Stimulated activated CD4-positive, alpha-beta T cell treated with anti-CD3 and anti-CD28 coated beads, Interleukin-15, amount 100 ng/mL, for 24 hours (primary cell): ENCODE measurements around the gene NAXD.
"Not testable (repeated sequence)": the region's sequence is repeated elsewhere in the genome, so short reads cannot be mapped to it uniquely, and the experiment has no call there.

ENCODE experiments used
- DNase-seq: peaks from one replicate; pipeline ENCODE4 v3.0.0-alpha.2; 2020

Gene NAXD

DNA sequence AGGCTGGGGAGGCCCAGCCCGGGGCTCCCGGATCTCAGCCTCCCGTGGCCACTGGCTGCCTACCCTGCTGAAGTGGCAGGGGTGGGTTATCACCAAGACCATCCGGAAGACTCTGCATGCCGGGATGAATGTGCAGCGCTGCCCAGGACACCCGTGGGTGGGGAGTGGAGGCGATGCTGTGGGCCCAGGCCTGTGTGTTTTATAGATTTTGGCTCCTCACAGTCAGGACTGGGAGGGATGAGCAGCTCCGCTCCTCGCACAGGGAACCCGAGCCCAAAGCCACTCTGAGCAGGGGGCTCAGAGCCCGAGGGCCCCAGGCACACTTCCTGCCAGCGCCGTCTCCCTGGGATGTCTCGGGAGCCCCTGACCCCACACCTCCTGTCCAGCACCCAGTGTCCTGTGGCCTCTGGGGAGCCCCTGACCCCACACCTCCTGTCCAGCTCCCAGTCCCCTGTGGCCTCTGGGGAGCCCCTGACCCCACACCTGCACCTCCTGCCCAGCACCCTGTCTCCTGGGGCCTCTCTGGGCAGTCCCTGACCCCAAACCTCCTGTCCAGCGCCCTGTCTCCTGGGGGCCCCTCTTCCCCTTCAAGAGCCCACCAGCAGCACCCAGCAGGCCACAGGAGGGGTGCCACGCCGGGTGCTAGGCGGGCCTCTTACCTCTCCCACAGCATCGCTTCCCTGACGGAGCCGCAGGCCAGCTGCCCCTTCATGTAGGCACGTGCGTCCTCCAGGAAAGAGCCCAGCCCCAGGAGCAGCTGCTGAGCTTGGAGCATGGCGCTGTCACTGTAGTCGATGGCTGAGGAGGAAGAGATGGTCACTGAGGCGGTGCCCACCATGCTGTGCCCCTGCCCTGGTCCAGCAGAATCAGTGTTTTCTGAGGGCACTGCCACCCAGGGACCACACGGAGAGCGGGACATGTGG, 31.4 kb downstream of the NAXD start:
- no peak for DNase-seq

DNA sequence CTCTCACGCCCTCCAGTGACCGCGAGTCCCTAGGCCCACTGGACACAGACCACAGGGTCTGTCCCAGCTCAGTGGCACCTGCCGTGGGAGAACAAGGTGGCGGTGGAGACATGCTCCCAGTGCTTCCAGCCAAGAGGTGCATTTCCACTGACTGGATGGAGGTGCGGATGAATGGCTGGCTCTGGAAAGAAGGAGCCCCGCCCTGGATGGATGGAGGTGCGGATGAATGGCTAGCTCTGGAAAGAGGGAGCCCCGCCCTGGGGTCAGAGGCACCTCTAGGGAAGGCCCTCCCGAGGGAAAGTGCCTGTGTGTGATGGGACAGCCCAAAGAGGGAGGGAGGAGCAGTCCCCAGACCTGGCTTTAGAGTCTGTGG, 32.0 kb downstream of the NAXD start:
- no peak for DNase-seq

DNA sequence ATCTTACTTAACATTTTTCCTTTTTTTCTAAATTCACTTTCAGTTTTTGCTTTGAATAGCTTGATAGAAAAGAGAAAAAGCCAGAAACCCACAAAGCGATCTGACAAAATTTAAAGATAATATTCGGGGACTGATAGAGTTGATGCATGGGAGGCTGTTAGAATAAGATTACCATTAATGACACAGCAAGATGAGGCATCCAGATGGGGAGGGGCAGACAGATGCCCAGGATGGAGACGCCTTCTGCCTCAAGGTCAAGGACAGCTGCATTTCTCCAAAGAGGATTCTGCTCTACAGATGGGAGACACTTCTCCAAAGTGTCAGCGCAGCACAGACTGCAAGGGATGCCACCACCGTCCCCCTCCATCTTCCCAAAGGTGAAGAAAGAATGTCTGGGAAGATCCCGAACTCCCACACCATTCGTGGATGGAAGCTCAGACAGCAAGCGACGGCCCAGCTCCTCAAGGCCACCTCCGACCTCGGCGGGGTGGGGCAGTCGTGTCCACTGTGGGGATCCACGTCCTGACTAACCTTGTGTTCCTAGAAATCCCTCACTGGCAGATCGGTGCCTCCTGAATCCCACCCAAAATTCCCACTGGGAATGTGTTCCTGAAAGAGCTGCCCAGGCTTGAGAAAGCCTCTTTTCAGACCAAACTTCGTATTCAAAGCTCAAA, 32.9 kb downstream of the NAXD start:
- no peak for DNase-seq

DNA sequence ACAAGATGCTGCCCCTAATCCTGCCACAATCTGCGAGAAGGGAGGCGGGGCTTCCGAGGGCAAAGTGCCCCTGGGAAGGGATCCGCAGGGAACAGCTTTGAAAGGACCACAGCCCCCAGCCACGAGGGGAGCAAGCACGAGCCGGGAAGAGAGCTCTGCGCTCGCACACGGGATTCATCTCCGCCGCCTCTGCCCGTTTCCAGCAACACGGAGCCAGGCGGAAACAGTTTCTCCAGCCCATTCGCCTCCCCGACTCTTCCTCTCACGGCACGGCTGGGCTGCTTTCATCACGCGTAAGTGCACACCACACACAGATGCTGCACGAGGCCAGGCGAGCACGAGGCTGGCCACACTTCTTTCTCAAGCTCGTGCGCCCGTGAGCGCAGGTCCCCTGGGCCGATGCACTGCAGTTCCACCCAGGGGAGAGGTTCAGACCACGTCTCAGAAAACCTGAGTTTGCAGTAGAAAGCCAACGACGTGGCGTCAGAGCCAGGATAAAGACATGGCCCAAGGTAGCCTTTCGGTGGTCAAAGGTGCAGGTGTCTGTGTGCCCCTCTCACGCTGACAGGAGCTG, 33.6 kb downstream of the NAXD start:
- DNase-seq: no peak

DNA sequence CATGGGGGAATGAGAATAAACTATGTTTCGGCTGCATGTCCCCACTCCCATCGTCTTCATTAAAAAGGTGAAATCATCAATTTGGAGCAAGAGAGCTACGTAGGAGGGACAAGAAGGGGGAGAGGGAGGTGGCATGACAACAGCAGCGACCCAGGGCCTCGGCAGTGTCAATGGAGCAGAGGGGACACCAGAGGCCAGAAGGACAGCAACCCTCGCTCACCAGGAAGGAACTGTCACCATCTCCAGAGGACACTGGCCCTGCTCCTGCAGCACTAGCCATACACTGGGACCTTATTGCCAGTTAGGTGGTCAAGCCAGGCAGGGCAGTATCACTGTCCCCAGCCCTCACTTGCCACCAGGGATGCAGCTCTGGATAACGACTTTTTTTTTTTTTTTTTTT, 34.2 kb downstream of the NAXD start:
- no peak for DNase-seq

DNA sequence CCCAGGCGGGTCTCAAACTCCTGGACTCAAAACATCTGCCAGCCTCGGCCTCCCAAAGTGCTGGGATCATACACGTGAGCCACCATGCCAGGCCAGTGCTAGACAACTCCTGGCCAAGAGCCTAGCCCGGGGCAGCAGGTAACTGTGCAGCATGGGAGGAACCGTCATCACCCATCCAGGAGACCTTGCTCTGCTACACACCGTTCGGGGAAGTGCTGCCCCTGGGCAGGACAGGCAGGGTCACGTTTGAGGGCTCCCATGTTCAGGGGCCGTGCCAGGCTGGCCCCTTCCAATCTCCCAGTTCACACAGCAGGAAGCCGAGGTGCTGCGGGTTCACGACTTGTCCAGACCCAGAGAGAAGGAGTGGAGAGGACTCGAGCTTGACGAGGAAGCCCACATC, 35.1 kb downstream of the NAXD start:
- no peak for DNase-seq

DNA sequence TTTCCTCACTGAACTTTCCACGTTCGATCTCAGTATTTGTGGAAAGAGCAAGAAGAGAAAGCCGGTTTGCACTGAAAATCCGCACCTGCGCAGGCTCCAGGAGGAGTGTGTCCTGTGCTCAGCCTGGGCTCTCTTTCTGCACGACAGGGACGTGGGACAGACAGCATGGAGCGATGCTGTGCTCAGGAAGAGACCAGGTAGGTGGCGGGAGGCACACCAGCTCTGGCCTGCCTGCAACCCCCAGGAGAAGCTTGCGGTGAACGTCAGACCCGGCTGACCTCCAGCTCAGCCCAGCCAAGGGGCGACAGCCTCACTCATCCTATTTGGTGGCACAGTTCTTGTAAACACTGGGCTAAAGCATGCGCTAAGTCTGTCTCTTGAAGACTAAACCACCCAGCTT, 35.9 kb downstream of the NAXD start:
- no peak for DNase-seq

DNA sequence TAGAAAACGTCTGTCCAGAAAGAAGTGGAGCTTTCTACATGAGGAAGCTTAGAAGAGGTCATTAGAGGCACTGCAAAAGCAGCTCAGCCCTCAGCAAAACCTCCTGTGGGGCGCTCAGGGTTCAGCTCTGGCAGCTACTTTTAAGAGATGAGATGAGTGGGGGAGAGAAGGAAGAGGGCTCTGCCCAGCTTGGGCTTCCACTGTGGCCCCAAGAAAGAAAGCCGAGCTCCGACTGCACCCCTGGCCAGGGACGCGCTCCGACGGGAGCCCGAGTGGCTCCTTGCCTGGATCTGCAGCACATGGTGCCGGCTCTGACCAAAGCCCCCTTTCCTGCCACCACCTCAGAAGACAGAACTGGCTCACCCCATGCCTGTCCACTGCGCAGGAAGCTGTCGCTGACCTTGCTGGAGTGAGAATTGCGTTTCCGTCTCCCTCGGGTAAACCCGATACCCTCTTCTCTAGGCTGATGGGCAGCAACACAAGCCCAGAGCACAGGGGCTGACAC, 36.4 kb downstream of the NAXD start:
- DNase-seq: no peak

DNA sequence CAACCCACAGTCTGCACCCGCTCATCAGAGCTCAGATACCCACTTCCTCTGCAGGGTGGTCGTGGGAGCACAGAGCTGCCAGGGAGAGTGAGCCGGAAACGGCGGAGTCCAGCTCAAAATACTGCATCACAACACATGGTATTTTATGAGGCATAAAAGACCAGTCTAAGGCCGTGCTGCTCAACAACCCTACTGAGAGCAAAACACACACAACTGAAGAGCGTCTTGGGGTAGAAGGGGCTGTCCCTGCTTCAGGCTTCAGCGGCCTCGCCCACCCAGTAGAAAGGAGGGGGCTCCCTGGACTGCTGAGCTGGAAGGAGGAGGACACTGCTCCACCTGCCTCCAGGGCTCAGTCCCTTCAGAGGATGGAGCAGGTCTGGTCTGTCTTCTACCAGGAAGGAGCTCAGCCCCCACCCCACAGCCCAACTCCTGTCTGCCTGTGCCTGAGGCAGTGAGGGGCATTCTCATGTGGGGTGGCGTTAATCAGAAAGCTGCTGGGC, 36.9 kb downstream of the NAXD start:
- no peak for DNase-seq

DNA sequence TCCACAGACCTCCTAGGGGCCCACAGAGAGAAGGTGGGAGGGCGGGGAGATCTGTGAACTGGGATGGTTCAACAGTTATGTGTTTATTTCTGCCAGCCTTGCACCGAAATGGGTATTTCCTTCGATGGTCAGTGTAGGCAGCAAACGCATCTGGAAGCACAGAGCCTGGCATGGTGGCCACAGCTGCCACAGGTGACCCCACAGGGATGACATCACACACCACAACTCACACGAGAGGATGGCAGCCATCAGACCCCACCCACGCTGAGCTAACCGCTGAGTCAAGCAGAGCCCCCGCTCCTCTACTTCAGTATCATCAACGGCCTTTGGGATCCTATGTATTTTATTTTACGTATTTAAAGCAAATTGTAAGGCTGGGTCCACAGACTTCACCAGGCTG, 37.4 kb downstream of the NAXD start:
- no peak for DNase-seq

DNA sequence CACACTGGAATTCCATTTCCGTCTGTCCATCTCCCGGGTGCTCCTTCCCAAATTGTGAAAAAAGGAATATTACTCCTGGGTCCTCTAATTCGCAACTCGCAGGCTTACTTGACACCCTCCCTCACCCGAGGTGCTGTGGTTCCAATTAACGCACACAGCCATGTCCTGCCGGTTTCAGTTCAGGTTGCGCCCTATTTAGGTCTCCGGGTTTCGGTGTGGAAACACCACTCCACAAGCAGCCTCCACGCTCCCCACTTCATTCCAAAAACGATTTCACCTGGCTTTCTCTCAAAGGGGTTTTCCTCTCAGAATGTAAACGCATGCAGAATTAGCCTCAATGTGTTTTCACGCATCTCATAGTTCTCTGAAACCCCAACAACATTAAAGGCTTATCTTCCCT, 37.9 kb downstream of the NAXD start:
- no peak for DNase-seq

DNA sequence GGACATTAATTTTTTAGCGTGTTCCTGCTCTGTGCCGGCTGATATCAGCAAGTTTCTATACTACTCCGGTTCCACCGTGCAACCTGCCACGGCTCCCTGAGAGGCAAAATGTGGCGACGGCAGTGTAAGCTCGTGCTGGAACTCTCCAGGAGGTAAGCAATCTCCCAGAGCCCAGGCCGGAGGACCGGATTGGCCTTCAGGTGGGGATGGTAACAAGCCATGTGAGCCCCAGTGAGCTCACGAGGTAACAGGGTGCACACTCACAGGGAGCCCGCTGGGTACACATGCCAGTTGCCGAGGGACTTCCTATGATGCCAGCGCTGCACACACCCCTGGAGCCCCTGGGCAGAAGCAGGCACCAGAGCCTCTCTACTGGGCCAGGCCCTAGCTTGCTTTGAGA, 38.5 kb downstream of the NAXD start:
- no peak for DNase-seq

DNA sequence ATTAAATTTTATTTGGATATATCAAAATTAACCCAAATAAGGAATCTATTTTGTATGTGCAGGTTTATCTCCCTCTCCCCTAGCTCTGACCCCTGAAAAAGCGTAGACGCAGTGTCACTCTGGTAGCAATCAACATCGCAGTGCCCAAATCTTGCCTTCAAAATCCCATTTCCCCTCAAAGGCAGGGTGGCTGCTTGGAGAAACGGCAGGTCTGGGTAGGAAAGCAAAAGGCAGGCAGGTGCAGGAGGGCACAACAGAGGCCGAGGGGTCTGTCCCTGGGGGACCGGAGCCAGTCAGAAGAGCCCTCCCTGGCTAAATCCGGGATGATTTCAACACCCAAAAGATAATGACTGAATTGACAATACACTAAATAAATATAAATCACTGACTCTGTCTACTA, 41.9 kb downstream of the NAXD start:
- no peak for DNase-seq

DNA sequence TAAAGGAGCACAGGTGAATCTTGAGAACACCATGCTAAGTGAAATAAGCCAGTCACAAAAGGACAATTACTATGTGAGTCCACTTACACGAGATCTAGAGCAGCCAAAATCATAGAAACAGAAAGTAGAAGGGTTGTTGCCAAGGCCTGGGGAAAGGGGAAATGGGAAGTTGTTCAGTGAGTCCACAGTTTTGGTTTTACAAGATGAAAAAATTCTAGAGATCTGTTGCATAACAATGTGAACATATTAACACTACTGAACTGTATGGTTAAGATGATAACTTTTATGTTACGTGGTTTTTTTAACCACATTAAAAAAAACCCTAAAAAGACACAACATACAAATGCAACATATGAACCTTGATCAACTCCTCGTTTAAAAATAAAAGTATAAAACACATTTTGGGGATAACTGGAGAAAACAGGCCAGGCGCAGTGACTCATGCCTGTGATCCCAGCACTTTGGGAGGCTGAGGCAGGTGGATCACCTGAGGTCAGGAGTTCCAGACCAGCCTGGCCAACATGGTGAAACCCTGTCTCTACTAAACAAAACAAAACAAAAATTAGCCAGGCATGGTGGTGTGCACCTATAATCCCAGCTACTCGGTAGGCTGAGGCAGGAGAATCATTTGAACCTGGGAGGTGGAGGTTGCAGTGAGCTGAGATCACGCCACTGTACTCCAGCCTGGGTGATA, 43.0 kb downstream of the NAXD start:
- DNase-seq: not testable (repeated sequence)

DNA sequence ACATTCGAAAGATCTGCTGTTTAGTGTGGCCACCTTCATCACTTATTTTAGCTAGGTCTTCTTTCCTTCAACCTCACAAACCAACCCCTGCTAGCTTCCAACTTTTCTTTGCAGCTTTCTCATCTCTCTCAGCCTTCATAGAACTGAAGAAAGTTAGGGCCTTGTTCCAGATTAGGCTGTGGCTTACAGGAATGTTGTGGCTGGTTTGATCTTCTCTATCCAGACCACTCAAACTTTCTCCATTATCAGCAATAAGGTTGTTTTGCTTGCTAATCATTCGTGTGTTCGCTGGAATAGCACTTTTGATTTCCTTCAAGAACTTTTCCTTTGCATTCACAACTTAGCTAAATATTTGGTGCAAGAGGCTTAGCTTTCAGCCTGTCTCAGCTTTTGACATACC, 45.9 kb downstream of the NAXD start:
- no peak for DNase-seq

DNA sequence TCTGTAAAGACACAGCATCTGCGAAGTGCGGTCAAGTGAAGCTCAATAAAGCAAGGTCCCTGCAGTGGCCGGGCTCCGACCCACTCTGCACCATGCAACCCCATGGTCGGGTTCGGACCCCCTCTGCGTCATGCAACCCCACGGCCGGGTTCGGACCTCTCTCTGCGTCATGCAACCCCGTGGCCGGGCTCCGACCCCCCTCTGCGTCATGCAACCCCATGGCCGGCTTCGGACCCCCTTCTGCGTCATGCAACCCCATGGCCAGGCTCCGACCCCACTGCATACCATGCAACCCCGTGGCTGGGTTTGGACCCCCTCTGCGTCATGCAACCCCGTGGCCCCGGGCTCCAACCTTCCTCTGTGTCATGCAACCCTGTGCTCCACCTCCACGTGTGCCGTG, 46.7 kb downstream of the NAXD start:
- DNase-seq: no peak

DNA sequence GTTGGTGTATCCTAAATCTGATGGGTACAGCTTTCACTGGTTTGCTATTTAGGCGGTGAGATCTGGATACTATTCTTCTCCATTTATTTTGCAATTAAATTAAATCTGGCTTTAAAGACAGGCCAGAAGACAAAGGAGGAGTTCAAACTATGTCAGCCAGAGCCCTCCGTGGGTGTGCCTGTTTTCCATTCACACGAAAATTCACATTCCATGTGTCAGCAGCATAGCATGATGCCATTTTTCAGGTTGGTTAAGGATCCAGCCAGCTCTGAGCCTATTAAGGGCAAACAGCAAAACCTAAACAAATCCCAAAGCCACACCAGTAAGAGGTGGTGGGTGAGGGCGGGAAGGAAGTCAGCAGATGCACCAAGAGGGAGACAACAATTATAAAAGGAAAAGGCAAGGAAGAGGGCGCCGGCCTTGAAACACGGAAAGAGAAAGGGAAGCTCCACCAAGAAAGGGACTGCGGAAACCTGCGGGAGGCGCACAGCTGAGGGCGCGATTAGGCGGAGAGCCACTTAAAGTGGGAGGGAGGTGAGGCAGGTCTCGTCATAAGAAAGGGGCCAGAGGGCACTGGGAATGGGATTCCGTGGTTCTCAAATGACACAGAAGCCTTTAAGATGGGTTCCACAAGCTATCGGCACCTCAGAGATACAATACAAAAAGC, 47.6 kb downstream of the NAXD start:
- DNase-seq: no peak

DNA sequence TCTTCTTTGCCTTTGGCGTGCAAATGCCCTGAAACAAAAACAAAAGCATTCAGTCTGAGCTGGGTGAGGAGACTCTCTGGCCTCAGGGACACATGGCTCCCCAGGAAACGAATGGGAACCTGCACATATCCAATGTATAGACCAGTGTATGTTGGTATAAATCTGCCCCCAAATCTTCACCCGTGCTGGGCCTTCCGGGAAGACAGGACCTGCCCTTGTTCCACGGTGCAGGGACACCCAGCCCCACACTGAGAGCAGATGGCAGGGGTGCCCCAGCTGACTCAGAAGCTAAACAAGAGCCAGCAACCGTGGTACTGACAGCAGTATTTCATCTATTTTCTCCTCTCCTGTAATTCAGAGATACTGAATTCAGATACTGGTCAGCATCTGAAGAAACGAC, 48.1 kb downstream of the NAXD start:
- DNase-seq: no peak

DNA sequence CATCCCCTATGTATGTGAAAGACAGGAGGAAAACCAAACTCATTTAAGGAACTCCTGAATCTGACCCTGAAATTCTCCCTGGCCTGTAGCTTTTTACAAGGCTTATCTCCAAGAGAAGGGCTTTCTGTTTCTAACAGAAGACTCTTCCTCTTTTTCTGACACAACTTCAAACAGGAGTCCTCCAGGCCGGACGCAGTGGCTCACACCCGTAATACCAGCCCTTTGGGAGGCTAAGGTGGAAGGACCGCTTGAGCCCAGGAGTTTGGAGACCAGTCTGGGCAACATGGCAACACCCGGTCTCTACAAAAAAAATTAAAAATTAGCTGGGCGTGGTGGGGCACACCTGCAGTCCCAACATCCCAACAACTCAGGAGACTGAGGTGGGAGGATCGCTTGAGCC, 48.7 kb downstream of the NAXD start:
- no peak for DNase-seq

DNA sequence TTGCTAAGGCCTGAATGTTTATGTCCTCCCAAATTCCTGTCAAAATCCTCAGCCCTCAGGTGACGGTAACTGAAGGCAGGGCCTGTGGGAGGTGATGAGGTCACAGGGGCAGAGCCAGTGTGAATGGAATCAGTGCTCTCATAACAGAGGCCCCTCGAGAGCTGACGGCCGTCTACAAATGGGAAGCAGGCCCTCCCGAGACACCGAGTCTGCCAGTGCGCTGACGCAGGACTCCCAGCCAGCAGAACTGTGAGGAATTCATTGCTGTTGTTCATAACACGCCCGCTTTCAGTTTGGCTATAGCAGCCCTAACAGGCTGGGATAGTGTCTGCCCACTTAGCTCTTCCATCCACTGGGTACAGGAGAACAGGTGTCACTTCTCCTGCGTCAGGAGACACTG, 49.3 kb downstream of the NAXD start:
- DNase-seq: no peak

DNA sequence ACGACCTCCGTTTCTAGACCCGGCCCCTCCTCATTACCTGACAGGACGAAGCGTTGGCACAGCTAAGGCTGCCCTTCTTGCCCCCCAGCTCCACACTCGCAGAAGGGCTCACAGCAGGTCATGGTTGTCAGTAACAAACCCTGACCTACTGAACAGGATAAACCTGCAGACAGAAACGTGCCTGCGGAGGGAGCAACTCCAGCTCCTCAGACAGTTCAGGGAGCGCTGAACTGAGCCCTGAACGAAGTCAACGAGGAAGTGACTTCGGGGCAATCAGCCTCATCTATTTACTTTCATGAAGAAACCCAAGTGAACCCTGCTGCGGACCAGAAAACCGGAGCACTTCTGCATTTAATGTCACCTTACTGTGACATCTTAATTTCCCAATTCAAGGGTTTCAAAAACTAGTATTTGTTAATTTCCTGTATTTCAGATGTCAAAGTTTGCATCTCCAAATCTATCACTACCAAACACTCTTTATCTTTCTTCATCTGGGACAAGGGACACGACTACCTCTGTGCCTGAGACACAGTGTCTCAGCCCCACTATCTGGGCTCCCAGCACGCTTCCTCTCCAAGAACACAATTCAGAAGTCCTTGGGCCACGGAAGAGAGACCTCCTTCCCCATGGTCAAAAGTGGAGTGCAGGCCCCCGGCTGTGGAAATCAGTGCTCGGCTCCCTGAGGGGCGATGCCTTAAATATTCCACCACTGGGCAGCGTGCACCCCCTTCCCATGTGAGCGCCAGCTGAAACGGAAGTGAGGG, 50.3 kb downstream of the NAXD start:
- DNase-seq: no peak

DNA sequence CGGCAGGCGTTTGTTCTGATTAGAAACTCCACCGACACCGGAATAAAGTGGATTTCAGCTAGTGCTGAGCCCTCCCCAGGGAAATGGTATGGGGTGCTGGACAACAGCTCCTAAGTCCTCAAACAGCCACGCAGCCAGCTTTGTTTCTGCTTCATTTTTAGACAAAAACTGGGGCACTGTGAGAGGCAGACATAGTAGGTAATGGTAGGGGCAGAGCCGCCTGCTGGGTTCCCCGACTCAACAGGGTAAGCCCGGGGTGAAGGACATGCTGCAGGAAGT, 50.8 kb downstream of the NAXD start:
- DNase-seq: no peak
